ENCODE measurements around the gene ZBTB22. TPM values are rescaled to one million over a fixed set of nuclear protein-coding genes. Genes with fewer than 3 reads are reported as not detected.

Gene ZBTB22
- polyA plus RNA-seq, 1 donor from 2014 or later: 16.5 TPM

- TF ChIP-seq MXI1 (conservative IDR thresholded peaks at IDR 0.05; ENCODE audit: poor library complexity, severe bottlenecking) (no peak), REST (IDR thresholded peaks at IDR 0.05; ENCODE audit: borderline replicate concordance) (no peak), TAF1 (IDR thresholded peaks at IDR 0.05; ENCODE audit: low read depth) (no peak), EZH2 (IDR thresholded peaks at IDR 0.05; ENCODE audit: borderline replicate concordance, insufficient read depth, low read length, poor library complexity, severe bottlenecking) (no peak), SMC3 (conservative IDR thresholded peaks at IDR 0.05; ENCODE audit: poor library complexity) (no peak), EP300 (conservative IDR thresholded peaks at IDR 0.05; ENCODE audit: poor library complexity, severe bottlenecking) (no peak), CTCF (IDR thresholded peaks at IDR 0.05; ENCODE audit: poor library complexity, severe bottlenecking) (no peak), RAD21 (conservative IDR thresholded peaks at IDR 0.05) (no peak), POLR2AphosphoS5 (IDR thresholded peaks at IDR 0.05) (no peak)
- no peaks in the 10 kb centered on the region for H3K9me3 ChIP-seq (ENCODE audit: low read length)
Measured at GRCh38 chr6:33301877-33302276, 15.7 kb downstream of the ZBTB22 start.

DNA sequence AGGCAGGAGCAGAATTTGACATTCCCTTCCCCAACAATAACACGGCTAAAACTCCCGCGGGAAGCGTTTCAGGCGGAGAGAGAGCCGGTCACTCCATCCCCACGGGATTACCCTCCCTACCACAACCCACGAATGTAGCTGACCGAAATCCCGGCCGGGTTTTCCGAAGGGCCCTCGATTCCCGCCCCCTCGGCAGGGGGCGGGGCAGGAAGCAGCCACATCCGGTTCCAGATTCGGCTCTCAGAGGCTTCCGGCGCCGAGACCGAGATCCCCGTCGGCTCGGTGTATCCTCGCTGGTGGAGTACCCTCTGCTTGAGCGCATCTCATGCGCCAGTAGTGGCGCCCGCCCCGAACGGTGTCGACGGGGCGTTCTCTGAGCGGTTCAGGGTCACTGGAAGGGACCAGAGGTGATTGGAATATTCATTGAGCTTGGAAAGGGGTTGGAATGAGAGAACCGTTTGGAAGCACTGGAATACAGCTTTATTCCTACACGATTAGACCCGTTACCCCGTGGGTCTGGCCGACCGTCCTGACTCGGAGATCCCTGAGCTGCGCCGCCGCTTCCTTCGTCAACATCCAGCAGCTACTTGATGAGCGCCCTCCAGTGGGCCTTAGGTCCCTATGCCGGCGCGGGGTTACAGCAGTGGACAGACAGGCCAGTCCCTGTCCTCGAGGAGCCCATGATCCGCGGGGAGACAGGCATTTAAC is 18.2 kb downstream of the ZBTB22 start:
- H3K9me3 ChIP-seq (ENCODE audit: low read length): no peaks in the 10 kb centered on the region
- peak overlapping the region; percentile 49 for H3K4me2 ChIP-seq (ENCODE audit: low read length)
- no peaks in the 10 kb centered on the region for H4K20me1 ChIP-seq (ENCODE audit: insufficient read depth)
- peak overlapping the region; percentile 96 for H3K27ac ChIP-seq (ENCODE audit: low read length)
- TF ChIP-seq EP300 (conservative IDR thresholded peaks at IDR 0.05; ENCODE audit: poor library complexity, severe bottlenecking): peak; percentile 24
- peak; percentile 75 for TF ChIP-seq REST (IDR thresholded peaks at IDR 0.05; ENCODE audit: borderline replicate concordance)
- TF ChIP-seq RAD21 (conservative IDR thresholded peaks at IDR 0.05): peak; percentile 67
- peak; percentile 79 for TF ChIP-seq SMC3 (conservative IDR thresholded peaks at IDR 0.05; ENCODE audit: poor library complexity)
- no peak for TF ChIP-seq EZH2 (IDR thresholded peaks at IDR 0.05; ENCODE audit: borderline replicate concordance, insufficient read depth, low read length, poor library complexity, severe bottlenecking)
- TF ChIP-seq POLR2AphosphoS5 (IDR thresholded peaks at IDR 0.05): peak; percentile 94
- TF ChIP-seq MXI1 (conservative IDR thresholded peaks at IDR 0.05; ENCODE audit: poor library complexity, severe bottlenecking): peak; percentile 81
- peak; percentile 90 for TF ChIP-seq CTCF (IDR thresholded peaks at IDR 0.05; ENCODE audit: poor library complexity, severe bottlenecking)
- TF ChIP-seq TAF1 (IDR thresholded peaks at IDR 0.05; ENCODE audit: low read depth): peak; percentile 79
- no peaks in the 10 kb centered on the region for H3K27me3 ChIP-seq (ENCODE audit: insufficient read depth, low read depth, low read length)
- H3K79me2 ChIP-seq (replicated peaks; ENCODE audit: insufficient read depth, low read length): peaks cover 12% of the 10 kb centered on the region
- H3K36me3 ChIP-seq (ENCODE audit: insufficient read depth, low read length): no peaks in the 10 kb centered on the region
- peak overlapping the region; percentile 91 for H3K4me3 ChIP-seq (ENCODE audit: low read length)
- peak overlapping the region; percentile 94 for H3K9ac ChIP-seq (ENCODE audit: low read length)
- no peaks in the 10 kb centered on the region for H3K9me2 ChIP-seq (ENCODE audit: insufficient read depth, low read length)
- H2AFZ ChIP-seq (ENCODE audit: low read depth, low read length): peak overlapping the region; percentile 77
- no peaks in the 10 kb centered on the region for H3F3A ChIP-seq (ENCODE audit: insufficient read depth, low read length, poor library complexity, severe bottlenecking)

More at GRCh38 chr6:33301877-33302276, 15.7 kb downstream of the ZBTB22 start:
- Histone ChIP-seq H3K9me2 (ENCODE audit: insufficient read depth, low read length) (no peaks in the 10 kb centered on the region), H3K9ac (ENCODE audit: low read length) (no peak overlapping the region), H4K20me1 (ENCODE audit: insufficient read depth) (no peaks in the 10 kb centered on the region), H2AFZ (ENCODE audit: low read depth, low read length) (no peak overlapping the region), H3F3A (ENCODE audit: insufficient read depth, low read length, poor library complexity, severe bottlenecking) (no peaks in the 10 kb centered on the region), H3K4me2 (ENCODE audit: low read length) (no peak overlapping the region), H3K27me3 (ENCODE audit: insufficient read depth, low read depth, low read length) (no peaks in the 10 kb centered on the region), H3K27ac (ENCODE audit: low read length) (no peak overlapping the region), H3K4me3 (ENCODE audit: low read length) (no peak overlapping the region), H3K79me2 (replicated peaks; ENCODE audit: insufficient read depth, low read length) (peaks cover 12% of the 10 kb centered on the region), H3K36me3 (ENCODE audit: insufficient read depth, low read length) (no peaks in the 10 kb centered on the region)
